Uterus (tissue), 4 donors: ENCODE results near the gene IQCE. TPM values are rescaled to one million over a fixed set of nuclear protein-coding genes. Genes with fewer than 3 reads are reported as not detected.

Source experiments
- DNase-seq, 2 donors: peaks; one replicate each; pipeline ENCODE4 v3.0.0-alpha.2; 2019 to 2020
- H3K27ac ChIP-seq, 2 donors: fragments of 200-600 bp; sonication (generic); 1 replicate in 1 of 2; 2 replicates in 1 of 2; pipeline ENCODE4 v1.5.1; 2016 to 2018
- H3K27me3 ChIP-seq, 2 donors: fragments of 200-600 bp; sonication (generic); one replicate each; pipeline ENCODE4 v1.5.1; 2018 to 2019; ENCODE audit warnings: control low read depth in 1 of 2
- H3K36me3 ChIP-seq, 2 donors: fragments of 200-600 bp; sonication (generic); one replicate each; pipeline ENCODE4 v1.5.1; 2019; ENCODE audit warnings: control low read depth in 1 of 2
- H3K4me1 ChIP-seq, 2 donors: fragments of 200-600 bp; sonication (generic); one replicate each; pipeline ENCODE4 v1.5.1; 2018 to 2019; ENCODE audit warnings: control low read depth in 1 of 2
- H3K4me3 ChIP-seq, 2 donors: fragments of 200-600 bp; sonication (generic); 1 replicate in 1 of 2; 2 replicates in 1 of 2; pipeline ENCODE4 v1.5.1; 2018 to 2019; ENCODE audit warnings: mild to moderate bottlenecking in 1 of 2
- H3K9me3 ChIP-seq, 2 donors: fragments of 200-600 bp; sonication (generic); one replicate each; pipeline ENCODE4 v1.5.1; 2019; ENCODE audit warnings: control low read depth in 1 of 2
- POLR2A ChIP-seq, 2 donors: fragments of 450-650 bp; IDR thresholded peaks; one replicate each; pipeline ENCODE4 v1.6.1; 2016; ENCODE audit warnings: antibody characterized with exemption in 2 of 2, mild to moderate bottlenecking in 1 of 2, moderate library complexity in 1 of 2
- intact Hi-C: fragments of 100-400 bp; cut with DNase I; formaldehyde crosslinking; loops from one replicate; pipeline ENCODE4 v1.15.1; 2023; ENCODE audit warnings: low total_unique reads
- total RNA-seq, 4 donors: library from RNA; depleted of rRNA in 3 of 4; stranded (reverse); fragments of >200 nt in 3 of 4; gene quantifications; one replicate each; pipeline versions ENCODE4 v1.1.0 to v1.2.4, GENCODE V29; 2014 to 2023
- TF ChIP-seq, protein P1 (sequence below), 4 experiments: fragments of 200-600 bp in 2 of 4; fragments of 450-650 bp in 2 of 4; sonication (generic) in 2 of 4; IDR thresholded peaks; one replicate each; pipeline ENCODE4 v1.5.1; 2016 to 2019; ENCODE audit warnings: antibody characterized with exemption in 4 of 4, mild to moderate bottlenecking in 2 of 4, moderate library complexity in 1 of 4
- donor health status: DM: yes; HTN: yes; CAD: no.

The IQCE gene
- total RNA-seq, 4 donors from 2014 or later = 6.8 to 28.0 (median 16.9) TPM

DNA sequence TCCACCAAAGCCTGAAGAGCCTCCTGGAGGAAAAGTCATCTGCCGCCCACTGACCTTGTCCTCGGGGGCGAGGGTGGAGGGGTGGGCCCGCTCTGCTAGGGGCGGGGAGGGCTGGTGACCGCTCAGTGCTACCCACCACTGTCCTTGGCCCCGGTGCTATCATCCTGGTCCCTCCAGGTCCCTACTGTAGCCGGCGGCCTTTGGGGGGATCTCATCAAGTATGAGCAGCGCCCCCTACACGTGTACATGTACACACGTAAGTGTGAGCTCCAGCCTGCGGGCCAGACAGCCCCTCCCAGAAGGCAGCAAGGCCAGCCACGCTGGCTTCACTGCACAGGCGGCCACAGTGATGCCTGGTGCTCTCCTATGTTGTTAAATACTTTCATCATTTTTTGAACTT is 92.6 kb downstream of the IQCE start:
- Histone ChIP-seq H3K27me3 (no peaks in the 10 kb centered on the region), H3K4me1 (no peaks in the 10 kb centered on the region), H3K9me3 (no peaks in the 10 kb centered on the region), H3K27ac (no peak overlapping the region), H3K4me3 (no peak overlapping the region), H3K36me3 (no peaks in the 10 kb centered on the region)
- DNase-seq = no peak
- no peak for TF ChIP-seq POLR2A (IDR thresholded peaks at IDR 0.05)
- TF ChIP-seq, protein P1, sequence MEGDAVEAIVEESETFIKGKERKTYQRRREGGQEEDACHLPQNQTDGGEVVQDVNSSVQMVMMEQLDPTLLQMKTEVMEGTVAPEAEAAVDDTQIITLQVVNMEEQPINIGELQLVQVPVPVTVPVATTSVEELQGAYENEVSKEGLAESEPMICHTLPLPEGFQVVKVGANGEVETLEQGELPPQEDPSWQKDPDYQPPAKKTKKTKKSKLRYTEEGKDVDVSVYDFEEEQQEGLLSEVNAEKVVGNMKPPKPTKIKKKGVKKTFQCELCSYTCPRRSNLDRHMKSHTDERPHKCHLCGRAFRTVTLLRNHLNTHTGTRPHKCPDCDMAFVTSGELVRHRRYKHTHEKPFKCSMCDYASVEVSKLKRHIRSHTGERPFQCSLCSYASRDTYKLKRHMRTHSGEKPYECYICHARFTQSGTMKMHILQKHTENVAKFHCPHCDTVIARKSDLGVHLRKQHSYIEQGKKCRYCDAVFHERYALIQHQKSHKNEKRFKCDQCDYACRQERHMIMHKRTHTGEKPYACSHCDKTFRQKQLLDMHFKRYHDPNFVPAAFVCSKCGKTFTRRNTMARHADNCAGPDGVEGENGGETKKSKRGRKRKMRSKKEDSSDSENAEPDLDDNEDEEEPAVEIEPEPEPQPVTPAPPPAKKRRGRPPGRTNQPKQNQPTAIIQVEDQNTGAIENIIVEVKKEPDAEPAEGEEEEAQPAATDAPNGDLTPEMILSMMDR (IDR thresholded peaks at IDR 0.05) = no peak
- intact Hi-C loops = no loop called here

DNA sequence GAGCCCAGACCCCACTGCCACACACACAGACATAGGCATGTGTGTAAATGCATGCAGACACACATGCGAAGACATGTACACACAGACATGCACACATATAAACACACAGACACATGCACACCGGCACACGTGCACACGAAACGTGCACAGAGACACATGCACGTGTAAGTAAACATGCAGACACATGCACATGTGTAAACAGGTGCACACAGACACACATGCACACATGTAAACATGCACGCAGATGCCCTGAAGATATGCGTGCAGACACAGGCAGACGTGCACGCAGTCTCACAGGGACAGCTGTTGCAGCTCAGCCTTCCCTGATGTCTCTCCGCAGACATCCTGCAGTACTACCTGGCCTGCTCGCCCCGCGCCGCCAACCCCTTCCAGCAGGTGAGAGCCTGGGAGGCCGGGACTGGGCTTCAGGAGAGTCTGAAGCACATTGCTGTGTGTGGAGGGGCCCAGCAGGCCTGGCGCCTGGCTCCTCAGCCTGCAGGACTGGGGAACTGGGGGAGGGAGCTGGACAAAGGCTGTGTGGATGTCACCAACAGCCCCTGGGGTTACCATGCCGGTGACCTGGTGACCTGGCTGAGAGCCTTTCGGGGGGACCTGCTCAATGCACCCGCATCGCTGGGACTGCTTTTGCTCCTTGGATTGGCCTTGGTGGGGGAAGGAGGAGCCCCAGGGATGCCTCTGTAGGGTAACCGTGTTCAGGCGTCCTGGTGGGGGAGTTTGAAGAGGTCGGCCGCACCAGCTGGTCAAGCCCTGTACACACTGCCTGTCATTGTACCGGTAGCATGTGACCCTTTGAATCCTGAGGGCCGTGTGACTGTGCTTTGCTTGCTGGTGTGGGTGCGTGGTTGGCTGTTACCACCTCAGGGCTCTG is 93.3 kb downstream of the IQCE start:
- DNase-seq = no peak
- intact Hi-C loops = no loop called here
- Histone ChIP-seq H3K4me3 (no peak overlapping the region), H3K27ac (no peak overlapping the region), H3K27me3 (no peaks in the 10 kb centered on the region), H3K9me3 (no peaks in the 10 kb centered on the region), H3K36me3 (no peaks in the 10 kb centered on the region), H3K4me1 (no peaks in the 10 kb centered on the region)
- TF ChIP-seq, protein P1 (IDR thresholded peaks at IDR 0.05) = no peak
- TF ChIP-seq POLR2A (IDR thresholded peaks at IDR 0.05) = no peak

DNA sequence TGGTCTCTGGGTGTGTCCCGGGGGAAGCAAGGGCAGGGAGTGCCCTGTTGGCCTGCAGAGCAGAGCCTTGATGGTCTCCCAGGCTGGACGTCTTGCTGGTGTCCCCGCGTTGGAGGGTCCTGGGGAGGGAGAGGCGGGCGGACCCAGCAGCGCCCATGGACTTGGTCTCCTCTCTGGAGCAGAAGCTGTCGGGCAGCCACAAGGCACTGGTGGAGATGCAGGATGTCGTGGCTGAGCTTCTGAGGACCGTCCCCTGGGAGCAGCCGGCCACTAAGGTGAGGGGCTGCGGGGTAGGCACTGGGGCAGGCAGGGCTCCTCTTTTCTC is 93.9 kb downstream of the IQCE start:
- TF ChIP-seq POLR2A (IDR thresholded peaks at IDR 0.05) = no peak
- TF ChIP-seq, protein P1 (IDR thresholded peaks at IDR 0.05) = no peak
- H3K27me3 ChIP-seq = no peaks in the 10 kb centered on the region
- no peaks in the 10 kb centered on the region for H3K36me3 ChIP-seq
- DNase-seq = no peak
- no peak overlapping the region for H3K4me3 ChIP-seq
- H3K27ac ChIP-seq = no peak overlapping the region
- no peaks in the 10 kb centered on the region for H3K9me3 ChIP-seq
- no peaks in the 10 kb centered on the region for H3K4me1 ChIP-seq
- intact Hi-C loops = no loop called here

DNA sequence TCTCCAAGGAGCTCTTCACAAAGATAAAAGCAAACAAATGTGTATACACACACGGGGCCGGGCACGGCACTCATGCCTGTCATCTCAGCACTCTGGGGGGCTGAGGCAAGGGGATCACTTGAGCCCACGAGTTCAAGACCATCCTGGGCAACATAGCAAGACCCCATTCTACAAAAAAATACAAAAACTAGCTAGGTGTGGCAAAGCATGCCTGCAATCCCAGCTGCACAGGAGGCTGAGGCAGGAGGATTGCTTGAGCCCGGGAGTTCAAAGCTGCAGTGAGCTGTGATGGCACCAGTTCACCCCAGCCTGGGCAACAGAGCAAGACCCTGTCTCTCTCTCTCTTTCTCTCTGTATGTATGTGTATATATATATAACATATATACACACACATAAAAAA is 95.3 kb downstream of the IQCE start:
- H3K9me3 ChIP-seq = no peaks in the 10 kb centered on the region
- H3K36me3 ChIP-seq = no peaks in the 10 kb centered on the region
- H3K27me3 ChIP-seq = no peaks in the 10 kb centered on the region
- no peak for DNase-seq
- TF ChIP-seq, protein P1 (IDR thresholded peaks at IDR 0.05) = no peak
- no peak for TF ChIP-seq POLR2A (IDR thresholded peaks at IDR 0.05)
- no peaks in the 10 kb centered on the region for H3K4me1 ChIP-seq
- intact Hi-C loops = no loop called here
- no peak overlapping the region for H3K4me3 ChIP-seq
- H3K27ac ChIP-seq = no peak overlapping the region

DNA sequence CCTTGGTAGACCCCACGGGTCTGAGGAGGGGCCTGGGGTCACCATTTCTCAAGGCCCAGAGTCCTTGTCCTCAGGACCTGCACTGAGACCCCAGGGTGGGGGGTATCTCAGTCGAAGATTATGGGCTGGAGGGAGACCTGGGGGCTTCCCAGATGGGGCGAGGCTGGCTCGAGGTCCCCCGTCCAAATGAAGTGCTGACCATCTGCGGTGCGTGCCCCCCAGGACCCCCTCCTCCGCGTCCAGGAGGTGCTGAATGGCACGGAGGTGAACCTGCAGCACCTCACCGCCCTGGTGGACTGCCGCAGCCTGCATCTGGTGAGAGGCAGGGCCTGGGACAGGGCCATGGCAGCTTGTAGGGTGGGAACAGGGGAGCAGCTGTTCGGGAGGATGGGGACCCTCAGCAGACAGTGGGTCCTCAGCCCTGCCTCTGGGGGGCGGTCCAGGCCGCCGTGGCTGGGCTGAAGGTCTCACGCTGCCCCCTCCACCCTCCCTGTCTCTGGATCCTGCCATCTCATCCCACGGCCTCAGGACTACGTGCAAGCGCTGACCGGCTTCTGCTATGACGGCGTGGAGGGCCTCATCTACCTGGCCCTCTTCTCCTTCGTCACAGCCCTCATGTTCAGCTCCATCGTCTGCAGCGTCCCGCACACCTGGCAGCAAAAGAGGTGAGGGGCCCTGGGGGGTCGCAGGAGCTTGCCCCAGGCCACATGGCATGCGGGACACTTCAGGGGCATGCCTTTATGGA is 97.3 kb downstream of the IQCE start:
- DNase-seq = no peak
- Histone ChIP-seq H3K27ac (no peak overlapping the region), H3K36me3 (no peaks in the 10 kb centered on the region), H3K4me3 (no peak overlapping the region), H3K27me3 (no peaks in the 10 kb centered on the region), H3K9me3 (no peaks in the 10 kb centered on the region), H3K4me1 (no peaks in the 10 kb centered on the region)
- TF ChIP-seq POLR2A (IDR thresholded peaks at IDR 0.05) = no peak
- TF ChIP-seq, protein P1 (IDR thresholded peaks at IDR 0.05) = no peak
- intact Hi-C loops = no loop called here
